OCI-LY3 (cell line): Measurements from ENCODE around the gene DISP2.

Experiments used
- H2AFZ ChIP-seq: fragments of 200-600, 300-600 bp; shearing (Covaris generic); 2 replicates; pipeline ENCODE4 v1.6.0; 2014; ENCODE audit warnings: antibody characterized with exemption, low read depth, low read length
- H3K27ac ChIP-seq: fragments of 200-600, 300-600 bp; sonication (generic); 2 replicates; pipeline ENCODE4 v1.5.1; 2014; ENCODE audit warnings: mild to moderate bottlenecking, low read length, moderate library complexity, mixed read lengths
- H3K27me3 ChIP-seq: fragments of 200-600, 300-600 bp; sonication (generic); 2 replicates; pipeline ENCODE4 v1.6.1; 2014; ENCODE audit warnings: low read depth, low read length, mixed read lengths
- H3K36me3 ChIP-seq: fragments of 200-600, 300-600 bp; sonication (generic); replicated peaks from 2 replicates; pipeline ENCODE3; 2014; ENCODE audit warnings: low read depth, low read length, mixed read lengths
- H3K4me1 ChIP-seq: fragments of 300-600, 200-600 bp; sonication (generic); 2 replicates; pipeline ENCODE4 v1.6.1; 2014; ENCODE audit warnings: low read length, mixed read lengths
- H3K4me2 ChIP-seq: fragments of 200-600, 300-600 bp; sonication (generic); 2 replicates; pipeline ENCODE4 v1.6.1; 2014; ENCODE audit warnings: low read length, mixed read lengths
- H3K4me3 ChIP-seq: fragments of 300-600, 200-600 bp; sonication (generic); 2 replicates; pipeline ENCODE4 v1.5.1; 2014; ENCODE audit warnings: antibody characterized with exemption, mild to moderate bottlenecking, low read length, moderate library complexity
- H3K79me2 ChIP-seq: fragments of 300-600, 200-600 bp; shearing (Covaris generic); 2 replicates; pipeline ENCODE4 v1.6.1; 2014; ENCODE audit warnings: mild to moderate bottlenecking, low read length, mixed read lengths
- H3K9ac ChIP-seq: fragments of 300-600, 200-600 bp; shearing (Covaris generic); 2 replicates; pipeline ENCODE4 v1.6.0; 2014; ENCODE audit warnings: mild to moderate bottlenecking, low read length, moderate library complexity
- H3K9me3 ChIP-seq: fragments of 200-600, 300-600 bp; shearing (Covaris generic); 2 replicates; pipeline ENCODE4 v1.6.1; 2014; ENCODE audit warnings: low read length, mixed read lengths; ENCODE audit not compliant: insufficient read depth
- H4K20me1 ChIP-seq: fragments of 200-600, 300-600 bp; sonication (generic); 2 replicates; pipeline ENCODE4 v1.6.1; 2016; ENCODE audit warnings: low read length, mixed read lengths; ENCODE audit not compliant: insufficient read depth
- CTCF ChIP-seq: fragments of 200-600, 300-600 bp; sonication (generic); IDR thresholded peaks from 2 replicates; pipeline ENCODE4 v1.5.1; 2014; ENCODE audit warnings: antibody characterized with exemption, low read length, low read depth
- EZH2phosphoT487 ChIP-seq: fragments of 200-600 bp; shearing (Covaris generic); IDR thresholded peaks from 2 replicates; pipeline ENCODE4 v1.6.1; 2018; ENCODE audit warnings: antibody characterized with exemption, mixed run types, low read depth

The DISP2 gene

GRCh38 chr15:40421246-40422157, 63.5 kb downstream of the DISP2 start:
- H4K20me1 ChIP-seq = no peaks in the 10 kb centered on the region
- H3K4me1 ChIP-seq = peaks cover 10% of the 10 kb centered on the region; the same call in 1 of the 2 replicates
- H3K4me2 ChIP-seq = peak overlapping the region; percentile 81
- no peak overlapping the region for H2AFZ ChIP-seq
- H3K79me2 ChIP-seq = no peaks in the 10 kb centered on the region
- H3K27me3 ChIP-seq = no peaks in the 10 kb centered on the region
- H3K36me3 ChIP-seq = peaks cover 2% of the 10 kb centered on the region
- H3K27ac ChIP-seq = no peak overlapping the region
- H3K4me3 ChIP-seq = peak overlapping the region; percentile 58
- TF ChIP-seq CTCF (peak; percentile 85), EZH2phosphoT487 (no peak)
- H3K9me3 ChIP-seq = no peaks in the 10 kb centered on the region
- H3K9ac ChIP-seq = peak overlapping the region; percentile 27; the same call in 1 of the 2 replicates

- Histone ChIP-seq H3K4me2 (no peak overlapping the region), H3K4me3 (no peak overlapping the region), H3K27me3 (peaks cover 12% of the 10 kb centered on the region), H4K20me1 (no peaks in the 10 kb centered on the region), H3K9me3 (no peaks in the 10 kb centered on the region), H3K79me2 (no peaks in the 10 kb centered on the region), H2AFZ (no peak overlapping the region), H3K9ac (no peak overlapping the region), H3K27ac (no peak overlapping the region), H3K36me3 (no peaks in the 10 kb centered on the region), H3K4me1 (peaks cover 10% of the 10 kb centered on the region; the same call in 1 of the 2 replicates)
- TF ChIP-seq EZH2phosphoT487 (no peak), CTCF (no peak)
These were observed 66.6 kb downstream of the DISP2 start for GRCh38 chr15:40424483-40425115.

DNA sequence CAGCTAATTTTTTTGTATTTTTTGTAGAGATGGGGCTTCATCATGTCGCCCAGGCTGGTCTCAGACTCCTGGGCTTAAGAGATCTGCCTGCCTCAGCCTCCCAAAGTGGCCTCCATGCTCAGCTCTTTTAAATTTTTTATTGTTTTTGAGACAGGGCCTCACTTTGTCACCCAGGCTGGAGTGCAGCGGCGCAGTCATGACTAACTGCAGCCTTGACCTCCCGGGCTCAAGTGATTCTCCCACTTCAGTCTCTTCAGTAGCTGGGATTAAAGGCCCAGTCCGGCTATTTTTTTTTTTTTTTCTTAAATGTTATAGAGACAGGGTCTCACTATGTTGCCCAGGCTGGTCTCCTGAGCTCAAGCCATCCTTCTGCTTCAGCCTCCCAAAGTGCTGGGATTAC, 67.7 kb downstream of the DISP2 start:
- peaks cover 10% of the 10 kb centered on the region; the same call in 1 of the 2 replicates for H3K4me1 ChIP-seq
- no peak for TF ChIP-seq CTCF
- TF ChIP-seq EZH2phosphoT487 = no peak

GRCh38 chr15:40427188-40427587, 69.2 kb downstream of the DISP2 start:
- peak overlapping the region; percentile 29; the same call in 1 of the 2 replicates for H3K4me2 ChIP-seq
- H3K9me3 ChIP-seq = no peaks in the 10 kb centered on the region
- TF ChIP-seq CTCF (no peak), EZH2phosphoT487 (no peak)
- peaks cover 23% of the 10 kb centered on the region for H3K27me3 ChIP-seq
- H3K27ac ChIP-seq = no peak overlapping the region
- no peak overlapping the region for H2AFZ ChIP-seq
- H3K4me1 ChIP-seq = no peaks in the 10 kb centered on the region
- H3K9ac ChIP-seq = no peak overlapping the region
- H3K4me3 ChIP-seq = 0 out of 2 replicates have a peak overlapping the region, but pooled peaks have one; percentile 6
- no peaks in the 10 kb centered on the region for H3K36me3 ChIP-seq
- no peaks in the 10 kb centered on the region for H4K20me1 ChIP-seq
- no peaks in the 10 kb centered on the region for H3K79me2 ChIP-seq

More for the DNA sequence above, 67.7 kb downstream of the DISP2 start:
- Histone ChIP-seq H3K4me2 (no peak overlapping the region), H3K9me3 (no peaks in the 10 kb centered on the region), H2AFZ (no peak overlapping the region), H3K9ac (no peak overlapping the region), H4K20me1 (no peaks in the 10 kb centered on the region), H3K27ac (no peak overlapping the region), H3K4me3 (no peak overlapping the region), H3K36me3 (no peaks in the 10 kb centered on the region), H3K79me2 (no peaks in the 10 kb centered on the region), H3K27me3 (peaks cover 22% of the 10 kb centered on the region)
